GM21390 (cell line): ENCODE data around the gene CRYGN.

Experiments
- ATAC-seq: cut with Tn5 transposase; IDR thresholded peaks from one replicate; pipeline ENCODE4 v1.9.1; 2021; ENCODE audit not compliant: unreplicated experiment

Gene CRYGN

GRCh38 chr7:151393031-151393977 lies 46.6 kb downstream of the CRYGN start:
- no peak for ATAC-seq

DNA sequence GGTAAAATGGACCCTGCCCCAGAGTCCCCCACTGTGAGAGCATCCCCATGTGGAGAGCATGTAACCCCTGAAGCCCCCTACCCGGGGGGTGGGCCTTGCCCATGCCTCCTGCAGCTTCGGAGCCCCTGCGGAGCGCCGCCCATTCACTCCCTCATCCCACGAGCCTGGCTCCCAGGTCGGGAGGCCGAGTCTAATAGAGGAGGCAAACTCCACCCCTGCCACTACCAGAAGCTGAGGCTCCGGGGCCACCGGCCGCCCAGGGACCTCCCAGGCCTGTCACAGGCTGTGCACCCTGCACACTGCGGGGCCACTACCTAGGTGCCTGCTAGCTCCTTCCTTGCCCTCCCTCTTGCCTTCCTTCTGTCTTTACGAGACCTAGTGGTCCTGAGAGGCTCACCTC lies 47.5 kb downstream of the CRYGN start:
- ATAC-seq = no peak

GRCh38 chr7:151392002-151392401 lies 47.9 kb downstream of the CRYGN start:
- ATAC-seq = no peak

GRCh38 chr7:151391358-151391730 lies 48.6 kb downstream of the CRYGN start:
- no peak for ATAC-seq

DNA sequence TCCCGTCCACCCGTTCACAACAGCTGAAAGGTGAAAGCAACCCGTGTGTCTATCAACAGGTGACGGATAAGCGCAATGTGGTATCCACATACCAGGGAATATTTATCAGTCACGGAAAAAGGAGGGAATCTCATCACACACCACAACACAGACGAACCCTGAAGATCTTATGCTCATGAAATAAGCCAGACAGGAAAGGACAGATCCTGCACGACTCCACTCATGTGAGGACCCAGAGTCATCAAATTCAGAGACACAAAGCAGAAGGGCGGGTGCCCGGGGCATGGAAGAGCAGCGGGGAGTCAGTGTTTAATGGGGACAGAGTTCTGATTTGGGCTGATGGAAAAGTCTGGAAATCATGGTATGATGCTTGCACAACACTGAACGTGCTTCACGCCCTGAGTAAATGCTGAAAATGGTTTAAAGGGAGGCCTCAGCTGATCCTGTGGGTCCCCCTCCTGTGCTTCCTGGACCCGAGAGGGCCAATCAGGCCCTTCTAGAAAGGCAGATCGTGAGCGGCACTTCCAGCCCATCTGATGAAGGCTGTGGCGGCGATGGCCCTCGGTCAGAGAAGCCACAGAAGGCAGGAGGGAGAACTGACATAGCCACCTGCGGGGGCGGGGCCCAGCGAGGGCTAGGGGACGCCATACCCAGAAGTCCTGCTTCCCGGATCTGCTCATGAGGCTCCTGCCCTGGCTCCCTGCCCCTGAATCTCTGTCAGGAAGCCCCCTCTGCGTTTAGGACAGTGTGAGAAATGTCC lies 49.2 kb downstream of the CRYGN start:
- ATAC-seq = no peak

DNA sequence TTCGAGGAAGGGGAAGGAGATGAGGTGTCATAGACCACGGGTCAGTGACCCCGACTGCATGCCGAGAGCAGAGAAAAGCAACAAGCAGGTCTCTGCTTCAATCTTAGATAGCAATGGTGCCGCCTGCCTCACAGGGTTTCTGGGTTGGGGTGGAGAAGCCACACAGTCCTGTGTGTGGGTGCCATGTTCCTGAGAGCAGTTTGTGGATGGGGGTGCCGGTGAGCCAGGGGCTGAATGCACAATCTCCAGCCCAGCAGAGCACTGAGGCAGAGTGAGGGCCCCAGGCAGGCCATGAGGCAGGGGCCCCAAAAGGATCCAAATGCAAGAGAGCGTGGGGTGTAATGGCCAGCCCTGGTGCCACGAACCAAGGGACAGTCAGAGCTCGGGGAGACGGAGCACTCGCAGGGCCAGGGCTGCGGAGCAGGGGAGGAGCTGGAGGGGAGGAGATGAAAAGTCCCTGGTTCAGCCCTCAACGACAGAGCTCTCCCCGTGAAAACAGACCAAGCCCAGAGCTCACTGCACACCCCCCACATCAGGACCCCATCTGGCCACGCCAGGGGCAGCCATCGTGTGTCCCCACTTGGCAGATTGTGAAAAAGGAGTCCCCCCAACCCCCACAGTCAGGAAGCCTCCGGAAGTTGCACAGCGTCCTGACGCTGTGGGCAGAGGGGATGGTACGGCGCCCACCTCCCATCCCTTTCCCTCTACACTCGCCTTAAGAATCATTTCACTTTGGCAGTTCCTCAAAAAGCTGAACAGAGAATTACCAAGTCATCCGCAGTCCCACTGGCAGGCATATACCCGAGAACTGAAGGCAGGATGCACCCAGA lies 50.0 kb downstream of the CRYGN start:
- no peak for ATAC-seq

- no peak for ATAC-seq
These were observed 50.7 kb downstream of the CRYGN start for GRCh38 chr7:151389096-151389767.

- ATAC-seq = no peak
These were observed 51.5 kb downstream of the CRYGN start for GRCh38 chr7:151388430-151388829.

GRCh38 chr7:151388007-151388297 lies 52.0 kb downstream of the CRYGN start:
- no peak for ATAC-seq

DNA sequence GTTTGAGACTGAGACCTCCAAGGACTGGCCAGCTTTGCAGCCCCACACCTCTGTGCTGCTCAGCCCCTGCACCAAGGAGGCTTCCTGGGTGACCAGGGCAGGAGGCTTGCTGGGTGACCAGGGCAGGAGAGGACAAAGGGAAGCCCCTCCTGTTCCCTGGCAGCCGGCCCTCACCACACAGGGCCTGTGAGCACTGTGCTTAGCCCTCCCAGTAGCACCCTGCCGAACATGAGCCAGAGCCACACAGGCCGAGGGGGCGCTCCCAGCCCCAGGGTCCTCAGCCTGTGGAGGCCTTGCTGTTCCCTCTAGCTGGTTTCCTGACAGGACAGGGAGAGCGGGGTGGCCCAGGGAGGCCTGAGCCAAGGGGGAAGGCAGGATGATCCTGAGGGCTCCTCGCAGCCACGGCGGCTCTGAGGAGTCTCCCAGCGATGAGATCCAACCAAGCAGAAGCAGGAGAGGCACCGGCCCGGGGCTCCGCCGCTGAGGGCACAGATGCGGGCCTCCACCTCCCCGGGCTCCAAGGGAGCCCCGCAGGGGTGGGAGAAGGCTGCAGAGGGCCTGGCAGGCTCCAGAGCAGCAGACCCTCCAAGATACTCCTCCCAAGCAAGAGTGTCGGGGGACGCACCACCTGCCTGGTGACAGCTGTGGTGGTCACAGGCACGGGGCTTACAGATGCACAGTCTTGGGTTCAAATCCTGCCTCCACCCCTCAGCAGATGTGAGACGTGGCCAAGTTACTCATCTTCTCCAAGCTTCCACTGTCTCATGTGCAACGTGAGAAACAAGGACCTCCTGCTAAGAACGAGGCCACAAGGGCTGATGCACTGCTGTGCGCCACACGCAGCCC lies 52.6 kb downstream of the CRYGN start:
- ATAC-seq = no peak

- ATAC-seq = no peak
These were observed 53.4 kb downstream of the CRYGN start for GRCh38 chr7:151386301-151387160.

DNA sequence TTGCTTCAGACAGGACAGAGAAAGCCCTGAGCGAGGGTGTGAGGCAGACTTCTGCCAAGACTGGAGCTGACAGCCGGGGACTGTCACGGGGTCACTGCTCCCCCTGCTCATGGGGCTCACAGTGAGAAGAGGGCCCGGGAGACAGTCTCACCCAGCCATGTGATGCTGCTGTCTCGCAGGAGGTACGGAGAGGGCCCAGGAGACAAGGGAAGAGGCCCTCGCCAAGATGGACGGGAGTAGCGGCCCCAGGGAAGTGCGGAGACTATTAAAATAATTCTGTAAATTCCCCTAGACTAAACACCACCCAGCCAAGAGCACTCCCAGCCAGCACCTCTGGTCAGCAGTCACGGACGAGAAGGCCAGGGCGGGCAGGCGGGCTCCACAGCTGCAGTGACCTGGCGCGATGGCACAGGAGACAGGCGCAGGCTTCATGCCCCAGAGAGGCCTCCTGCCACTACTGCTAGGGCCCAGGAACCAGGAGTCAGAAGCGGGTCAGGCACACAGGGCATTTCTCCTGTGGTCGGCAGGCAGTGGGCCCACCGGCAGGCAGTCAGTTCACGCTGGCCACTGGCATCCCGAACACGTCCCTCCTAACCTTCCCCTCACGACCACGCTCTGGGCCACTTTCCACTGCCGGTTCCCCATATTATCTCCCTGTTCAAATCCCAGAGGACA lies 54.2 kb downstream of the CRYGN start:
- ATAC-seq = no peak

DNA sequence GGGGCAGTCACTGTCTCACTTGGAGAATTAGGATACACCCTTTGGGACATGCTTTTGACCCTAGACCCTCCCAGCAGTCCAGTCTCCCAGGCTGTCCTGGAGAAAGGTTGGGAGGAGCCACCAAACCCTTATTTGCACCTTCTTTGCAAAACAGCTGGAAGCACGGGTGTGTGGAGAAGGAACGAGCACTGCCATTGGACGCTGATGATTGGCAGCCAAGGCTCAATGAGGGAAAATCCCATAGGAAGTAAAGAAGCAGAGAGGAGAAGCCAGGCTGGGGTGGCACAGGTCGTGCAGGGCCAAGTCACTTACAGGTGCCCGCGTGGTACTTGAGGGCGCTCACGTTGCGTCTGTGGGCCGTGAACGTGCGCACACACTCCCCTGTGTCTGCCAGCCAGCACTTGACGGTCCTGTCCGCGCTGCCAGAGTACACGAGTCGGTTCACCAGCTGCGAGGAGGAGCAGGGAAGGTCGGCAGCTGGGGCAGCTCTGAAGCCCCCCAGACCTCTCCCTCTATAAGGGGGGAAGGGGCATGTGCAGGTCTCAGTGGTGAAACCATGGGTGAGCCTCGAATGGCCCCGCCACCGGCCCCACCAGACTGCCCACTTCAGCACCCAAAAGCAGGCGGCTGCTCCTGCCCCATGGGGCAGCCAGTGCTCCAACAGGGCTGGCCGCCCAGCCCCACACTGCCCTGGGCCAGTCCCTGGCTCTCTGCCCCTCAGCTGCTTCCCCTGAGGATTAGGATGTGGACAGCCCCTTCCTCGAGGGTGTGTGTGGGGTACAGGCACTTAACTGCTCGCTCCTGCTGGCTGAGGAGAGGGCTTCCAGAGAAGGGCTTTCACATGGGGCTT lies 54.9 kb downstream of the CRYGN start:
- ATAC-seq = no peak

DNA sequence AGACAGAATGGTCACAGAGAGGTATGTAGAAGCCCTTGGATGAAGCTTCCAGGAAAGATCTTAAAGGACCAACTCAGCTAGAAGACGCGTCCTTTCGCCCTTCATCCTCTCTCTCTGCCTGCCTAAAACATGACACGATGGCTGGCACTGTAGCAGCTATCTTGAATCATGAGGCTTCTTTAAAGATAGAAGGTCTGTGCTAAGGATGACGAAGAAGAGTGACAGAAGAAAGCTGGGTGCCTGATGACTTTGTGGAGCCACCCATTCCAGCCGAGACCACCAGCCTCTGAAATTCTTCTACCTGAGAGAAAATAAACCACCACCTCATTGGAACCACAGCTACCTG lies 55.6 kb downstream of the CRYGN start:
- ATAC-seq = no peak

DNA sequence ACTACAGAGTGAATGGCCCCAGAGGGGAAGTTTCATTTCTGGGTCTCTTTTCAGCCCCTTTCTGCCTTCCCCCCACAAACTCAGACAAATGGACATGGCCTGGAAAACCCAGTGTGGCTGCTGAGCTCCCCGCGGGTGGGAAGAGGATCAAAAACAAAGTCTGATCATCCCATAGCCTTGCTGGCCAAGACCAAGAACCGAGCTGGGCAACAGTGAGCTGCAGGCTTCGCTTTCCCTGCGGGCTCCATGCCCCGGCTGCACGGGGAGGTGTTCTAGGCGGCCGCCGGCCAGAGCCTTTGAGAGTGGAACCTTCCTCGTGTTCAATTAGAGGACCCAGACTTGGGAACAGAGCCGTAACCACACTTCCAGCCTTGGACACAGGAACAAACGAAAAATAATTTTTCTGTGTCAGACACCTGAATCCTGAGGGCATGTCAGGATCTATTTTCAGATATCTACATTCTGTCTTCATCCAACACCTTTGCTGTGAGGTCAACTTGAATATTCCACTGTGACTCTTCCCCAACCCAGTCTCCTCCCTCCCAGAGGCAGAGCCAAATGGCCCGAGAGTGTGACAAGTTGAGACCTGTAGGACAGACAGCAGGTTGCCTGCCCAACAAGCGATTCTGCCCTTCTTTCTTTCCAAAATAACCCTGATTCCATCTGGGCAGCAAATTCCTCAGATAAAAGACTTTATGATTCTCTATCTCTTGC lies 56.1 kb downstream of the CRYGN start:
- ATAC-seq = no peak

- no peak for ATAC-seq
These were observed 57.7 kb downstream of the CRYGN start for GRCh38 chr7:151382079-151382885.
